CD4-positive, alpha-beta T cell treated with Interferon gamma for 1 hour (primary cell): ENCODE results near the gene CALHM6.
"Not testable (repeated sequence)": the region's sequence is repeated elsewhere in the genome, so short reads cannot be mapped to it uniquely, and the experiment has no call there.

Source experiments
- DNase-seq: peaks from one replicate; pipeline ENCODE4 v3.0.0-alpha.2; 2020

The CALHM6 gene

DNA sequence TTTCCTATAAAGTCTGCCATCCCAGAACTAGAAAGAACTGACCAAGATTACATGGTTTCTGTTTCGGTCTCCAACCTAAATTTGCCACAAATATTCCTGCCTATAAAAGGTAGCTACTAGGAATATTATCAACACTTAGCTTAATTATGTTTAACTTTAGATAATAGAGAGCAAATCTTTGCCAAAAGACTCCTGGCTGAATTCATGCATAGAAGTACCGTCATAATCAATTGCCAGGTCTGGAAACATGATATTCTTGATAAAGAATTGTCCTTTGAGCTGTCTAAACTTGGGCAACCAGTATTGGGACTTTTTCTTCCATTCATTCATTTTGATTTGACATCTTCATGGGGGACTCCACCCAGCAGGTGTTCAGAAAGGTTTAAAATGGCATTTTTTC lies 22.4 kb downstream of the CALHM6 start:
- no peak for DNase-seq

DNA sequence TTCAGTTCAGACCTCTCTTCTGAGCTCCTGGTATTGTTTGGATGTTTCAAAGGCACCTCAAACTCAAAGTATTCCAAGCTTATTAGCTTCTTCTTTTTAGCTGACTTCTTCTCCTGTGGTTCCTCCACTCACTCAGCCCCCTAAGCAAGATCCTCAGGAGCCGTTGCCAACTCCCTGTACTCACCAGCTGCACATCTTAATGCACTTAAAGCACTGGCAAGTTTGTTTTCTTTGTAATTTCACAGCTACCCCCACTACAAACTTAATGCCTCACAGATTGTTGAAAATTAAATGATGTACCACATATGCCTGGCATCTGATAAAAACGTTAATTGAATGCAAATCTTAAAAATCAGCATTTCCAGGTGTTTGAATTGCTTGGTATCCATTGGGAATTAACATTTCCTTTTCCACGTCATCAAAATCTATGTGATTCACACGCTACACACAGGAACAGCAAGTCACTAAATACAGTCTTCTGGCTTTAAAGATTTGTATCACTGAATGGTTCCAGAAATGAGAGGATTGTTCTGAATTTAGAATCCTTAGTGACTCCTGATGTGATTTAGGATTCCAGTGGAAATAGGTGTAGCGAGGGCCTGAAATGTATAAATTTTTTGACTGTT lies 24.5 kb downstream of the CALHM6 start:
- DNase-seq = no peak

DNA sequence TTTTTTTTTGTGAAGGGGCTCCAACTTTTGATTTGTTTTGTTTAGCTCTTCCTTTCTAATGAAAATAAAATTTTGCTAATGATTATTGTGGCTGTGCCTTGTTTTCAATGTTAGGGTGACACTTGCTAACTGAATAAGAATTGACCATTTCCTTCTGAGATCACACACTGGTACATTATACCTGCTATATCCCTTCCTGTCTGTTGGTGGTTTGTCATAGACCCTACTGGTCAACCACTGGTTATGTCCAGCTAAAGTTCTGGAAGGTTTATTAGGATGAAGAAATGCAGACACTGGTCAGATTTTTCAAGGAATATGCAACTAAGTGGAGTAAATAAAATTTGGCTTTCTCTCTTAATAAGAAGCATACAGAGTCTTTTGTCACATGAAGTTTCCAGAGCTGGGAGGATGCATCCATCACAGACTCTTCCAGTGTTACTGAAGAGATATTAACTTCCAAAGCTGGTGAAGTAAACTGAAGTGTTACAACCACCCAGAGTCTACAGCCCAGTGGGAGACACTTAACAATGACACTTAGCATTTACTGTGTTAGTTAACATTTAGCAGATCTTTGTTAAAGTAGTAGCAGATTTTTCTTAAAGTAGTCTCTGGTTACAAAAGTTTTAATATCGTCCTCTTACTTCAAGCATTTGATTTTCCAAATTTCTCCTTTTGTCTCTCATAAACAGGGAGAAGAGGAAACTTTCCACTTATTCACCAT lies 30.6 kb downstream of the CALHM6 start:
- DNase-seq = no peak

DNA sequence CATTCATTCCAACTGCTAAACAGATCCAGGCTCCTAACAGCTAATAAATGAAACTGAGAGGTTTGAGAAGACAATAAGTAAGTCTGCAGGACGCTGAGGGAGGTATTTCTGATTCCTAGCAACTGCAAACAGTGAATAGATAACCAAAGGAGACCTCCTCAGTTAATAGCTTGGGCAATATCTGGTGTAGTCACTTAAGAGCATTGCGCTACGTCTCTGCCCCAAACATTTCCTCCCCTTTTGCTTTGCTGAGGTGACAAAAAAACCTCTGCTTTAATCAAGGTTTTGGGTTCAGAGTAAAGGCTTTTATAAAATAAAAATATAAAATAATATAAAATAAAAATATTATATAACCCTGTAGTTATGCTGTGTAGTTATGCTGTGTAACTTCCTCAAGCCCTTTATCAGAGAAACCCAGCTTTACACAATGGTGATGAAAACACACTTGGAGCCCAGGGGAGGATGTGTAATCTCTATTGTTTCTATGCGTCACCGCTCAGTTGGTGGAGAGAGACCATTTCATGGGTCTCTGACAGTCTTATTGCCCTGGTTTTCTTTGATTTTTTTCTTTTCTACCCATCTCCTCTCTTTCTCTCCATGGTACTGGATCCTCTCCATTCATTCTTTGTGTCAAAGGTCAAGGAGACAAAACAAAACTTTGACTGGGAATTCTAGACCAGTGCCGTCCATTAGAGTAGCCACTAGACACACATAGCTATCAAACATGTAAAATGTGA lies 31.3 kb downstream of the CALHM6 start:
- DNase-seq = no peak

DNA sequence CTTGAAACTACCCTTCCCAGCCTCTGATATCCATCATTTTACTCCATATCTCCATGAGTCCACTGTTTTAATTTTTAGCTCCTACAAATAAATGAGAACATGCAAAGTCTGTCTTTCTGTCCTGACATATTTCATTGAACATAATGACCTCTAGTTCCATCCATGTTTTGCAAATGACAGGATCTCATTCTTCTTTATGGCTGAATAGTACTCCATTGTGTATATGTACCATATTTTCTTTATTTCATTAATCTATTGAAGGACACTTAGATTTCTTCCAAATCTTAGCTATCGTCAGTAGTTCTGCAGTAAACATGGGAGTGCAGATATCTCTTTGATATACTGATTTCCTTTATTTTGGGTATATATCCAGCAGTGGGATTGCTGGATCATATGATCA lies 34.0 kb downstream of the CALHM6 start:
- DNase-seq = not testable (repeated sequence)

DNA sequence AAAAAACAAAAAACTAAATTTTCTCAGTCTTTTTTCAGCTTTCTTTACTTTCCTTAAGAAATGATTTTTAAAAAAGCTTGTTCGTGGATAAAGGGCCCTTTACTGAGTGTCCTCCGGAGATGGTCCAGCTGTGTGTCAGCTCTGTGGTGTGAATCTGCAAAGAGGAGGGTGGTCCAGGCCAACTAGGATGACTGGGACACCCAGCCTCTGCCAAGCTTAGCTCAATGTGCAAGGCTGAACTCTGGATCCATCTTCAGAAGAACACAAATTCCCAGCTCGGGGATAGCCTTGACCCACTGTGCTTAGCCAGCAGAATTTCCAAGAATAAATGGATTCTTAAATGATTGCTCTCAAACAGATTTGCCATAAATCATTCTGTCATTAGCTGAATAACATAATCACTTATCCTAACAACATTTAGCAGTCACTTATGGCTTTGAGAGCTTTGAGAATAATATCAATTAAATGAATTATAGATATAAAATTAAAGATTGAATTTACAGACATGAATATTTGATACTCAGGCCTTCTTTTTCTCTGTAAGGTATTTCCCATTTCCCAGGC lies 36.0 kb downstream of the CALHM6 start:
- no peak for DNase-seq

DNA sequence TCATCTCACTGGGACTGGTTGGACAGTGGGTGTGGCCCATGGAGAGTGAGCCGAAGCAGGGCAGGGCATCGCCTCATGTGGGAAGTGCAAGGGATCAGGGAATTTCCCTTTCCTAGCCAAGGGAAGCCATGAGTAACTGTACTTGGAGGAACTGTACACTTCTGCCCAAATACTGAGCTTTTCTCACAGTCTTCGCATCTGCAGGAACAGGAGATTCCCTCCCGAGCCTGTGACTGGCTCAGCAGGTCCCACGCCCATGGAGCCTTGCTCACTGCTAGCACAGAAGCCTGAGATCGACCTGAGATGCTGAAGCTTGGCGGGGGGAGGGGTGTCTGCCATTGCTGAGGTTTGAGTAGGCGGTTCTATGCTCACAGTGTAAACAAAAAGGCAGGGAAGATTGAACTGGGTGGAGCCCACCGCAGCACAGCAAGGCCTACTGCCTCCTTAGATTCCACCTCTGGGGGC lies 39.8 kb downstream of the CALHM6 start:
- no peak for DNase-seq

DNA sequence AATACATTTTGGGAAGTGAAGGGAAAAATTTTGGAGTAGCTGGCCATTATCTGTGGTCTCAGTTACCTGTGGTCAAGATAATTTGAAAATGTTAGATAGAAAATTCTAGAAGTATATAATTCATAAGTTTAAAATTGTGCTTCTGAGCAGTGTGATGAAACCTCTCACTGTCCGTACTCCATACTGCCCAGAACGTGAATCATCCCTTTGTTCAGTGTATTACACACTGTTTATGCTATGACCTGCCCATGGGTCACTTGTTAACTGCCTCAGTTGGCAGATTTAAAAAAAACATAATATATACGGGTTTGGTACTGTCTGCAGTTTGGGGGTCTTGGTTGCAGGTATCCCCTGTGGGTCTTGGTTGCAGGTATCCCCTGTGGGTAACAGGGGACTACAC lies 46.1 kb downstream of the CALHM6 start:
- DNase-seq = no peak

DNA sequence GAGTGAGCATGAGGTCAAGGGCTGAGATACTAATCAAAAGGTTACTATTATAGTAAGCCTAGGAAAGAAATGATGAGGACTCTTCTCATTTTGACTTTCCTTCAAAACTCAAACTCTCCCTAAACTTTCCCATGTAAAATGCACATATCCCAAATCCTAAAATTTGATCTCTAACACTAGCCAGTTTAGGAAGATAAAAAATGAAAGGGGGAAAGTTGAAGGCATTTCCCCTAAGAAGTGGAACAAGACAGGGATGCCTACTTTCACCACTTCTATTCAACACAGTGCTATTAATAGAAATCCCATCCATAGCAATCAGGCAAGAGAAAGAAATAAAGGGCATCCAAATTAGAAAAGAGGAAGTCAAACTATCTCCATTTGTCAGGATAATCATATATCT lies 47.4 kb downstream of the CALHM6 start:
- DNase-seq = no peak

DNA sequence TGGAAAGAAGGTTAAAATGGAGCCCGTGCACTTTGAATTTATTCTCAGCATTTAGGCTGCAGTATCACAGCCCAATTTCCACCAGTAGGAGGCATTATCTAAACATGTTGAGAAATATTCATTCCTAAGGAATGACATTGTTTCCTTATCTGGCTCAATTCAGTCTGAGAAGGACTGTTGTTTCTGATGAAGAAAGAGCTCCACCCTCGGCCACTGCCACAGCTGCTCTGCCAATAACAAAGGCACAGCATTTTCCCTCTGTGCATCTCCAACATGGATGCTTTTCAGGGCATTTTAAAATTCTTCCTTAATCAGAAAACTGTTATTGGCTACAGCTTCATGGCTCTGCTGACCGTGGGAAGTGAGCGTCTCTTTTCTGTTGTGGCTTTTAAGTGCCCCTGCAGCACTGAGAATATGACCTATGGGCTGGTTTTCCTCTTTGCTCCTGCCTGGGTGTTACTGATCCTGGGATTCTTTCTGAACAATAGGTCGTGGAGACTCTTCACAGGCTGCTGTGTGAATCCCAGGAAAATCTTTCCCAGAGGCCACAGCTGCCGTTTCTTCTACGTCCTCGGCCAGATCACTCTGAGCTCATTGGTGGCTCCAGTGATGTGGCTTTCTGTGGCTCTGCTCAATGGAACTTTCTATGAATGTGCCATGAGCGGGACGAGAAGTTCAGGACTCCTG lies 50.4 kb downstream of the CALHM6 start, which contains the start of gene CALHM5:
CALHM5 (plus strand) TSS at position 216 of the 687 bp plus-strand sequence; CDS start at position 274, 58 bp downstream.
- no peak for DNase-seq

DNA sequence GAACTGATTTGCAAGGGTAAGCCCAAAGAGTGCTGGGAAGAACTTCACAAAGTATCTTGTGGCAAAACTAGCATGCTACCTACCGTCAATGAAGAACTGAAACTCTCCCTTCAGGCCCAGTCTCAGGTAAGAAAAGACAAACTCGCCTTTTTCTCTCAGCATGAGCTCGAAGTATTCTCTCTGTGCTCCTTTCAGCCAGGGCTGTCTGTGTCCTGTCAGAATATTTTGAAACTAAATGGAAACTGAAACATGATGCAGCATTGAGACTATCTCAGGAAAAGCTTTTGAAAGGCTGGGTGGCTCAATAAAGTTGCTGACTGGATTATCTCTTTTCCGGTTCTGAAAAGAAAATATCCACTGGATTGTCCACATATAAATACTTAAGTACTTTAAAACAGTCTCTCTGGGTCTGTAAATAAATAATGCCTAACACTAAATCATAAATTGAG lies 51.0 kb downstream of the CALHM6 start:
- no peak for DNase-seq

DNA sequence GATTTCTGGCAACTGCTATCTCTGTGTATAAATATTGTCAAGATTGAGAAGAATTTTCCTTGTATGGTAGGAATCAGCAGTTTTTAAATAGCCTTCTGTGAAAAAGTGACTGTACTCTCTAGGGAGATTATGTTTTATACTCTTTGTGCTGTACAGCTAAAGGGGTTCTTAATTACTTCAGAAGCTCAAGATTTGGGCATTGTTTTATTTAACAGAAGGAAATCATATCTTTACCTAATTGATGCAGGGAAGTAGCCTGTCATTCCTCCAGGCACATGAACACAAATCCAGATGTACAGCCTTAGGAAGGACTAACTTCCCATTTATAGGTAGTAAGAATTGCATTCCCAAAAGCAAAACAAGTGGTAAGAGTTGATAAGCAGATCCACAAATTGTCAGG lies 51.6 kb downstream of the CALHM6 start:
- DNase-seq = no peak
